HL-60 (cell line): Measurements from ENCODE around the gene REXO5.
"Not testable (repeated sequence)": the region's sequence is repeated elsewhere in the genome, so short reads cannot be mapped to it uniquely, and the experiment has no call there.

ENCODE experiments used
- DNase-seq, 2 experiments: peaks; one replicate each; pipeline ENCODE4 v3.0.0-alpha.2; 2010 to 2020; ENCODE audit warnings: low read depth in 1 of 2, low spot score in 1 of 2
- H3K27ac ChIP-seq: fragments of 250-450 bp; sonication (Bioruptor Pico); replicated peaks from 2 replicates; pipeline ENCODE4 v1.5.1; 2020; ENCODE audit warnings: mild to moderate bottlenecking, moderate library complexity
- H3K27me3 ChIP-seq: fragments of 250-450 bp; sonication (Bioruptor Pico); 2 replicates; pipeline ENCODE4 v1.5.1; 2021; ENCODE audit warnings: mild to moderate bottlenecking, moderate library complexity; ENCODE audit not compliant: insufficient read depth, poor library complexity, severe bottlenecking
- H3K4me3 ChIP-seq: replicated peaks from 2 replicates; pipeline ENCODE4 v1.5.1; 2011; ENCODE audit warnings: mild to moderate bottlenecking, control low read depth, low read length; ENCODE audit not compliant: insufficient read depth
- GABPA ChIP-seq: IDR thresholded peaks from 2 replicates; pipeline ENCODE4 v1.6.1; 2012; ENCODE audit warnings: low read depth
- POLR2AphosphoS5 ChIP-seq: IDR thresholded peaks from 2 replicates; pipeline ENCODE4 v1.6.1; 2012; ENCODE audit warnings: low read depth
- SPI1 ChIP-seq: IDR thresholded peaks from 2 replicates; pipeline ENCODE4 v1.6.1; 2012; ENCODE audit warnings: low read depth, mild to moderate bottlenecking, borderline replicate concordance
- TF ChIP-seq, protein P1 (sequence below): IDR thresholded peaks from 2 replicates; pipeline ENCODE4 v1.6.1; 2012; ENCODE audit warnings: low read depth; ENCODE audit not compliant: insufficient replicate concordance
- TF ChIP-seq, protein P2 (sequence below): IDR thresholded peaks from one replicate; pipeline ENCODE4 v1.5.1; 2011; ENCODE audit warnings: low read length, control low read depth, inconsistent platforms; ENCODE audit not compliant: insufficient read depth

REXO5 gene

DNA sequence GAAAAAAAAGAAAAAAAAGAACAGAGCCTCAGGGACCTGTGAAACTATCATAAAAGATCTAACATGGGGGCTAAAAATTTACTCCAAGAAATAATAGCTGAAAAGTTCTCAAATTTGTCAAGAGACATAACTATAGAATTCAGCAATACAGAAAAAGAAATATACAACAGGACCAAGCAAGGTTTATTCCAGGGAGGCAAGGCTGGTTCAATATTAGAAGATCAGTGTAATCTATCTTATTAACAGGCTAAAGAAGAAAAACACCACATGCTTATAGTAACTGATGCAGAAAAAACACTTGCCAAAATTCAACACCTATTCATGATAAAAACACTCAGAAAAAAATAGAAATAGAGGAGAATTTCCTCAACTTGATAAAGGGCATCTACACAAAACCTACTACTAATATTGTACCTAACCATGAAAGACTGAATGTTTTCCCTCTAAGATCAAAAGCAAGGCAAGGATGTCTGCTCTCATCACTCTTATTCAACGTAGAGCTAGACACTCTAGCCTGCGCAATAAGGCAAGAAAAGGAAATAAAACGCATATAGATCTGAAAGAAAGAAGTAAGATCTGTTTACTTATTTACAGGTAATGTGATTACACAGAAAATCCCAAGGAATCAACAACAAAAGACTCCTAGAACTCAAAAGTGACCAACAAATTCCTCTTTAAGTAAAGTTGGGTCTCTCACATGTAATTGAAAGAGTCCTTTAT lies 43.8 kb upstream of the REXO5 start:
- DNase-seq = no peak
- no peak overlapping the region for H3K4me3 ChIP-seq
- TF ChIP-seq GABPA (no peak), POLR2AphosphoS5 (no peak), SPI1 (no peak)
- TF ChIP-seq, protein P1, sequence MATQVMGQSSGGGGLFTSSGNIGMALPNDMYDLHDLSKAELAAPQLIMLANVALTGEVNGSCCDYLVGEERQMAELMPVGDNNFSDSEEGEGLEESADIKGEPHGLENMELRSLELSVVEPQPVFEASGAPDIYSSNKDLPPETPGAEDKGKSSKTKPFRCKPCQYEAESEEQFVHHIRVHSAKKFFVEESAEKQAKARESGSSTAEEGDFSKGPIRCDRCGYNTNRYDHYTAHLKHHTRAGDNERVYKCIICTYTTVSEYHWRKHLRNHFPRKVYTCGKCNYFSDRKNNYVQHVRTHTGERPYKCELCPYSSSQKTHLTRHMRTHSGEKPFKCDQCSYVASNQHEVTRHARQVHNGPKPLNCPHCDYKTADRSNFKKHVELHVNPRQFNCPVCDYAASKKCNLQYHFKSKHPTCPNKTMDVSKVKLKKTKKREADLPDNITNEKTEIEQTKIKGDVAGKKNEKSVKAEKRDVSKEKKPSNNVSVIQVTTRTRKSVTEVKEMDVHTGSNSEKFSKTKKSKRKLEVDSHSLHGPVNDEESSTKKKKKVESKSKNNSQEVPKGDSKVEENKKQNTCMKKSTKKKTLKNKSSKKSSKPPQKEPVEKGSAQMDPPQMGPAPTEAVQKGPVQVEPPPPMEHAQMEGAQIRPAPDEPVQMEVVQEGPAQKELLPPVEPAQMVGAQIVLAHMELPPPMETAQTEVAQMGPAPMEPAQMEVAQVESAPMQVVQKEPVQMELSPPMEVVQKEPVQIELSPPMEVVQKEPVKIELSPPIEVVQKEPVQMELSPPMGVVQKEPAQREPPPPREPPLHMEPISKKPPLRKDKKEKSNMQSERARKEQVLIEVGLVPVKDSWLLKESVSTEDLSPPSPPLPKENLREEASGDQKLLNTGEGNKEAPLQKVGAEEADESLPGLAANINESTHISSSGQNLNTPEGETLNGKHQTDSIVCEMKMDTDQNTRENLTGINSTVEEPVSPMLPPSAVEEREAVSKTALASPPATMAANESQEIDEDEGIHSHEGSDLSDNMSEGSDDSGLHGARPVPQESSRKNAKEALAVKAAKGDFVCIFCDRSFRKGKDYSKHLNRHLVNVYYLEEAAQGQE = no peak
- TF ChIP-seq, protein P2, sequence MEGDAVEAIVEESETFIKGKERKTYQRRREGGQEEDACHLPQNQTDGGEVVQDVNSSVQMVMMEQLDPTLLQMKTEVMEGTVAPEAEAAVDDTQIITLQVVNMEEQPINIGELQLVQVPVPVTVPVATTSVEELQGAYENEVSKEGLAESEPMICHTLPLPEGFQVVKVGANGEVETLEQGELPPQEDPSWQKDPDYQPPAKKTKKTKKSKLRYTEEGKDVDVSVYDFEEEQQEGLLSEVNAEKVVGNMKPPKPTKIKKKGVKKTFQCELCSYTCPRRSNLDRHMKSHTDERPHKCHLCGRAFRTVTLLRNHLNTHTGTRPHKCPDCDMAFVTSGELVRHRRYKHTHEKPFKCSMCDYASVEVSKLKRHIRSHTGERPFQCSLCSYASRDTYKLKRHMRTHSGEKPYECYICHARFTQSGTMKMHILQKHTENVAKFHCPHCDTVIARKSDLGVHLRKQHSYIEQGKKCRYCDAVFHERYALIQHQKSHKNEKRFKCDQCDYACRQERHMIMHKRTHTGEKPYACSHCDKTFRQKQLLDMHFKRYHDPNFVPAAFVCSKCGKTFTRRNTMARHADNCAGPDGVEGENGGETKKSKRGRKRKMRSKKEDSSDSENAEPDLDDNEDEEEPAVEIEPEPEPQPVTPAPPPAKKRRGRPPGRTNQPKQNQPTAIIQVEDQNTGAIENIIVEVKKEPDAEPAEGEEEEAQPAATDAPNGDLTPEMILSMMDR = no peak
- H3K27me3 ChIP-seq = no peaks in the 10 kb centered on the region
- H3K27ac ChIP-seq = peak overlapping the region; percentile 62; the same call in 1 of the 2 replicates

DNA sequence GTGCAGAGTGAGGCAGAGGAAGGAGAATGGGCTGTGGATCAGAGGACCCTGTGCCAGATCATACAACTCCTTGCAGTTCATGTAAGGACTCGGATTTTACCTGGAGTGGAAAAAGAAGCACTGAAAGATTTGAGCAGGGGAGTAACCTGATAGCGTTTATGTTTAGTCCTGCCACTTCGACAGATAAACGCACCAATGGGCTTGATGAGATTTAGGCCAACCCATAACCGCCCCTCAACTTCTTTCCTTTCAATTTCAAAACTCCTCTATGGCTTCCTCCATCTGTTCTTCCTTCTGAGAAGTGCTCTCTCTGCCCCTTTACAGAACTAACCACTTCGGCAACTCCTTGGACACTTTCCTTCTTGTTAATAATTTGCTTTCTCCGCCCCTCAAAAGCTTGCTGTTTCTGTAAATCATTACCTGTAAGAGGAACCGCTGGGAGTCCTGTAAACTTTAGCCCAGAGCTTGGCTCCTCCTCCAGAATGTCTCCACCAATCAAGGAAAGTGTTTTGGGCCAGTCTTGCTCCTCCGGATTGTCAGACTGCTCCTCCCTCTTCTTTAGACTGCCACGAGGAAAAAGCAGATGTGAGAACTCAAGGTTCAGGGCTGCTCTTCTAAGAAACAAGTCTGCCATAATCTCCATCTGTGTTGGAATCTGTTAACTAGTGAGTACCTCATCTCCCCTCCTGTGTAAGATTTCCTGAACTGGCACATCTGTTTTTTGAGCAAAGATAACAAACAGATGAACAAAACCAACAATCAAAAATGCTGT lies 42.7 kb upstream of the REXO5 start, which contains the start of gene ACSM3:
Gene ACSM3, plus strand, starts transcription at position 554 of the 772 bp plus-strand sequence. CDS start 6,021 bp downstream, outside the sequence.
- no peaks in the 10 kb centered on the region for H3K27me3 ChIP-seq
- TF ChIP-seq POLR2AphosphoS5 (no peak), SPI1 (no peak), GABPA (no peak)
- TF ChIP-seq, protein P2 = no peak
- TF ChIP-seq, protein P1 = no peak
- DNase-seq = peak; percentile 57 to 87
- peak within 1 kb of the TSS; percentile 62 for H3K27ac ChIP-seq
- H3K4me3 ChIP-seq = peak within 1 kb of the TSS; percentile 25

DNA sequence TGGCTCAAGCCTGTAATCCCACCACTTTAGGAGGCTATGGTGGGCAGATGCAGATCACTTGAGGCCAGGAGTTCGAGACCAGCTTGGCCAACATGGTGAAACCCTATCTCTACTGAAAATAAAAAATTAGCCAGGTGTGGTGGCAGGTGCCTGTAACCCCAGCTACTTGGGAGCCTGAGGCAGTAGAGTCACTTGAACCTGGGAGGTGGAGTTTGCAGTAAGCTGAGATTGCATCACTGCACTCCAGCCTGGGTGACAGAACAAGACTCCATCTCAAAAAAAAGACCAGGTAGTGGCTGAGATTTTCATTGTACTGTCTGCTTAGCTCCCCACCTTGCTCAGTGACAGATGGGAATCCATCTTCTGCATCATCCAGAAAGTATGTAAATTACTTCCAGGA lies 41.9 kb upstream of the REXO5 start:
- not testable (repeated sequence) for H3K27ac ChIP-seq, H3K4me3 ChIP-seq, H3K27me3 ChIP-seq, DNase-seq

DNA sequence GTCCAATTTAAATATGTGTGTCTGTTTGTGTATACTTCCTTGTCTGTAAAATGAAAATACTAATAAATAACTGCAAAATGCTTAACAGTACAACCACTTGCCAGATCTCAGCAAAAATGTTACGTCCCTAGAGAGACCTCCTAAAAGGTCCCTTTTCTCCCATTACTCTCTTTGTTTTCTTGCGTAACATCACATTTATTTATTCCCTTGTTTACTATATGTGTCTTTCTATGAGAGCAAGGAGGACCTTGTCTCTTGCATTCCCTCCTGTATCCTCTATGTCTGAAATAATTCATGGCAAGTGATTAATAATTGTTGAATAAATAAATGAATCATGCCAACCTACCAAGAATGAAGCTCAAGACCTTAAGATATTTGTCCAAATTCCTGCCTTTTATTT lies 40.6 kb upstream of the REXO5 start:
- Histone ChIP-seq H3K27me3 (no peaks in the 10 kb centered on the region), H3K27ac (no peak overlapping the region), H3K4me3 (no peak overlapping the region)
- TF ChIP-seq SPI1 (no peak), GABPA (no peak), POLR2AphosphoS5 (no peak)
- TF ChIP-seq, protein P2 = no peak
- TF ChIP-seq, protein P1 = no peak
- no peak for DNase-seq
